Adrenal gland (tissue), 5 donors: ENCODE results near the gene XYLT2.

Experiments used
- CTCF ChIP-seq, 6 experiments: fragments of 450-650 bp in 4 of 6; fragments of 200-600 bp in 2 of 6; sonication (generic) in 1 of 6; IDR thresholded peaks; 1 replicate in 5 of 6; 2 replicates in 1 of 6; pipeline versions ENCODE4 v1.5.1 to v1.8.0; 2016 to 2021; ENCODE audit warnings: antibody characterized with exemption in 6 of 6, mild to moderate bottlenecking in 2 of 6, moderate library complexity in 1 of 6
- POLR2A ChIP-seq, 2 donors: fragments of 450-650 bp; IDR thresholded peaks; one replicate each; pipeline ENCODE4 v1.6.1; 2017; ENCODE audit warnings: antibody characterized with exemption in 2 of 2, mild to moderate bottlenecking in 2 of 2, moderate library complexity in 1 of 2
- donor health status: DM: no; HTN: no; CAD: no.

GRCh38 chr17:50362661-50363060 lies 16.7 kb downstream of the XYLT2 start:
- no peak for TF ChIP-seq CTCF (IDR thresholded peaks at IDR 0.05)
- TF ChIP-seq POLR2A (IDR thresholded peaks at IDR 0.05) = no peak
